Chondrocyte (in vitro differentiated cells): ENCODE results near the gene ATF3. TPM values are rescaled to one million over a fixed set of nuclear protein-coding genes. Genes with fewer than 3 reads are reported as not detected.
A peak's percentile ranks its signal among the peaks of the same experiment; 100 is the strongest.
"Not testable (repeated sequence)": the region's sequence is repeated elsewhere in the genome, so short reads cannot be mapped to it uniquely, and the experiment has no call there.

Experiments used
- DNase-seq: peaks from one replicate; pipeline ENCODE4 v3.0.0; 2021; ENCODE audit warnings: mixed read lengths, low spot score
- H3K27ac Mint-ChIP-seq: one replicate; pipeline ENCODE4 v1.8.0; 2021; ENCODE audit warnings: mild to moderate bottlenecking, moderate library complexity, mixed read lengths; ENCODE audit not compliant: unreplicated experiment
- H3K27me3 Mint-ChIP-seq: 2 replicates; pipeline ENCODE4 v1.8.0; 2021; ENCODE audit warnings: low read depth, mixed read lengths
- H3K36me3 Mint-ChIP-seq: 2 replicates; pipeline ENCODE4 v1.8.0; 2021; ENCODE audit warnings: low read depth, mixed read lengths
- H3K4me1 Mint-ChIP-seq: 2 replicates; pipeline ENCODE4 v1.8.0; 2021; ENCODE audit warnings: low read depth, mild to moderate bottlenecking, mixed read lengths
- H3K4me3 Mint-ChIP-seq: one replicate; pipeline ENCODE4 v1.8.0; 2021; ENCODE audit warnings: mild to moderate bottlenecking, moderate library complexity, mixed read lengths; ENCODE audit not compliant: unreplicated experiment
- H3K9me3 Mint-ChIP-seq: 2 replicates; pipeline ENCODE4 v1.8.0; 2021; ENCODE audit warnings: low read depth, mixed read lengths
- CTCF ChIP-seq: fragments of 200-600 bp; sonication (generic); IDR thresholded peaks from 2 replicates; pipeline ENCODE4 v1.5.0; 2021; ENCODE audit warnings: antibody characterized with exemption, mild to moderate bottlenecking, moderate library complexity
- total RNA-seq: library from RNA; stranded (reverse); gene quantifications from 3 replicates; pipeline ENCODE4 v1.2.1, GENCODE V29; 2021

The ATF3 gene
- total RNA-seq, 1 donor from 2014 or later: 50.2 TPM

DNA sequence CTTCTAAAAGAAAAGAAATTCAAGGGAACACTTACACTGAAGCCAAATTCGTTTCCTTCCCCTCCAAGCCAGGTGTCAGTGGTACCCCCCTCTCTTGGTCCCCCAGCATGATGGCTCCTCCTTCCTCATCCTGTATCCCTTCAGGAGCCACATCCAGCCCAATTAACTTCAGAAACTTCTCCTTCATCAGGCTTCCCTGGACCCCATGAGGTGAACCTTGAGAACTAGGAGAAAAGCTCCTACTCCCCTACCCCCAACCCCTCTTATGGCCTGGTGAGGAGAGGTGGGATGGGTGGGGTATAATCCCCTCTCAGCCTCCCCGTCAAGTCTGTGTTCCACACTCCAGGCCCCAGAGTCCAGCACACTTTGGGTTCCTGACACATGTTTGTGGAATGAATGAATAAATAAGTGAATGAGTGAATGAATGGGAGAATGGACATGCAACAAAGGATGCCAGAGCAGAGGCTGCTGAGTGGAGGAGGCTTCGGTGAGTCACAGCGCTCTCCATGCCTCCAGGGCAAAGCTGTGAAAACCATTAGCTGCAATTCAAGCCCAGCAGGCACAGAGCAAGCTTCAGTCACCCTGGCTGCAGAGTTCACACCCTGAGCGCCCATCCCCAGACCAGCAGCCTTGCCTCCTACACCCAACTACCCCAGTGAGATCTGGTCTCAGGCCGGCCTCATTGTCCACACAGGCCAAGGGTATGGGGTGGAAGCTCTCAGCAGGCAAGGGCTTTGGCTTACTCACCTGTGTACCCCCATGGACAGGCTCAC, 47.3 kb downstream of the ATF3 start:
- no peak for TF ChIP-seq CTCF
- Mint-ChIP-seq H3K4me1 (peaks cover 10% of the 10 kb centered on the region), H3K27me3 (peaks cover 21% of the 10 kb centered on the region), H3K4me3 (no peak overlapping the region), H3K36me3 (no peaks in the 10 kb centered on the region), H3K9me3 (no peaks in the 10 kb centered on the region), H3K27ac (peak overlapping the region; percentile 2)
- no peak for DNase-seq

DNA sequence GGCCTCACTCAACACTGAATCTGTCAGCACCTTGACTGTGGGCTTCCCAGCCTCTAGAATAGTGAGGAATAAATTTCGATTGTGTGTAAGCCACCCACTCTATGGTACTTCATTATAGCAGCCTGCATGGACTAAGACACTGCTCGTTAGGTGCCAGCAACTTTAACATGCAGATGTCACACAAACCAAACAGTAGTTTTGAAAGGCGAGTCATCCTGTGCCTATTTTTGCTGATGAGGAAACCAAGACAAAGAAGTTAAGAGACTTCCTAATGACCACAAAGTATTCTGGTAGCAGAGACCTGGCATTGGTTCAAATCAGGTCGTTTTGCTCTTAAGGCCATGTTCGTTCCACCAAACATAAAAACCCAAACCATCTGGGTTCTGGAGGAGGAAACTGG, 48.2 kb downstream of the ATF3 start:
- H3K4me1 Mint-ChIP-seq: peaks cover 5% of the 10 kb centered on the region

GRCh38 chr1:212658250-212658649, 49.7 kb downstream of the ATF3 start:
- not testable (repeated sequence) for H3K27ac Mint-ChIP-seq, H3K4me1 Mint-ChIP-seq, H3K9me3 Mint-ChIP-seq, H3K4me3 Mint-ChIP-seq, H3K36me3 Mint-ChIP-seq, DNase-seq
- peaks cover 29% of the 10 kb centered on the region for H3K27me3 Mint-ChIP-seq

More for the DNA sequence above, 48.2 kb downstream of the ATF3 start:
- H3K9me3 Mint-ChIP-seq: no peaks in the 10 kb centered on the region
- no peak overlapping the region for H3K4me3 Mint-ChIP-seq
- peaks cover 26% of the 10 kb centered on the region for H3K27me3 Mint-ChIP-seq
- TF ChIP-seq CTCF: no peak
- no peaks in the 10 kb centered on the region for H3K36me3 Mint-ChIP-seq
- DNase-seq: no peak
- H3K27ac Mint-ChIP-seq: no peak overlapping the region

DNA sequence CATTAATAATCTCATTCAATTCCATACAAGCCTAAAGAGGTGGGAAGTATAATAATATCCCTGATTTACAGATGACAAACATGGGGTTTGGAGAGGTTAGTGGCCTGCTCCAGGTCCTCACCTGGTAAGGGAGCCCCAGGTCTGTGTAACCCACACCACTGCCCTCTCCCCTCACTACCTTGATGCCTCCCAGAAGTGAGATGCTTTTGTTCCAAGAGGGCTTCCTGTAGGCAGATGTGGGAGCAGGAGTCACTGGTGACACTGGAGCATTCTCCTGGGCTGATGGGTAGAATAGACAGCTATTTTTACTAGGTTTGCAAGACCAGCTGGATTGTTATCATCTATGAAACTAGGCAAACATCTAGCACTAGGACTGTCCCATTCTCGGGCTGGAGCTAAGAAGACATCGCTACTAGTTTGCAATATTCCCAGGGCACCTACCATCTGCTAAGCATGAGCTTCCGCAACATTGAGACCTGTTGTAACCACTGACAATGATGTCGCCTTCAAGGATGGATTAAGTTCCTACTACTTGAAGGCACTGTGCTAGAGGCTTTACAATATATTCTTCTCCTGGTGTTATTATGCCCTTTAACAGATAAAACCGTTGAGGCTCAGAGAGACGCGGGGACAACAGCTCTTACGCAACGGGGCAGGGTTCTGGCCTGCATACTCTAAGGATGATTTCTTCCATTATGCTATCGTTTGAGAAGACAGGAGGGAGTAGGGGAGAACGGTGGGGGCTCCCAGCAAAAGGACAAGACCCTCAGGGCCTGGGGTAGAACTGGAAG, 56.0 kb downstream of the ATF3 start:
- Mint-ChIP-seq H3K4me3 (peak overlapping the region; percentile 12), H3K36me3 (peaks cover 3% of the 10 kb centered on the region), H3K27me3 (peaks cover 14% of the 10 kb centered on the region), H3K27ac (no peak overlapping the region), H3K9me3 (peaks cover 2% of the 10 kb centered on the region), H3K4me1 (peaks cover 31% of the 10 kb centered on the region)
- no peak for DNase-seq
- no peak for TF ChIP-seq CTCF

DNA sequence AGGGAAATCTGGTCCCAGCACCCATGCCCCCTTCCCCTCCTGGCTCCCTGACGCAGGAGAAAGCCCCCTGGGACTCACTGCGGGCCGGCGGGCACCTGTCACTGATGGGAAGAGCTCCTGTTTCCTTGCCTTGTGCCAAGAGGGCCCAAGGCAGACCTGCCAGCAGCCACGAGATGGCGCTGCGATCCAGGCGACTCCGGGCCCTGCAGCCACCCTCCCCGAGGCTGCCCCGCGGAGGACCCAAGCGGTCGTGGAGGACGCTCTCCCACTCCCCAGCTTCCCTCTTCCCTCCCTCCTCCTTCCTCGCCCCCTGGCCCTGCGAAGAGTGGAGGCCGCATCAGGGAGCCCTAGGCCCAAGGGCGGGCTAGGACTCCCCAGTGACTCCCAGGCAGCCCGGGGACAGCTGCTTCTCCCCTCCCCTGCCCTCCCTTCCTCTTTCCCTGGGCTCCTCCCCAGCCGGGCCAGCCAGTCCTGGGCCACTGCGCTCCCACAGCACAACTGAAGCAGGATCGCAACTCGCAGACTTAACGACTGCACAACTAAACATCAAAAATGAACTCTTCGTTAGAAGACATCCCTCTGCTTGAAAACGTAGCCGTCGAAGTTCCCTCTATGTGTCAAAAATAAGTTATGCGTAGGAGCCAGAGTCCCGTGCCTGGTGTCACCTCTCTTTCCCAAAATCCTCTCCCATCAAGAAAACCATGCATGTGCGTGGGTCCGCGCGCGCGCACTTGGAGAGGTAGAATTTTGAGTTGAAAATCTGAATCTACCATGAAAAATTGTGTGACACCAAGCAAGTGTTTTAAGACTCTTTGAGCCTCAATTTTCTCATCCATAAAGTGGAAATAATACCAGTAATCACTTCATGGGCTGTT, 56.9 kb downstream of the ATF3 start:
- TF ChIP-seq CTCF: peak; percentile 99
- peaks cover 31% of the 10 kb centered on the region for H3K4me1 Mint-ChIP-seq
- peaks cover 3% of the 10 kb centered on the region for H3K36me3 Mint-ChIP-seq
- DNase-seq: no peak
- peak overlapping the region; percentile 84 for H3K27ac Mint-ChIP-seq
- peaks cover 2% of the 10 kb centered on the region for H3K9me3 Mint-ChIP-seq
- peak overlapping the region; percentile 84 for H3K4me3 Mint-ChIP-seq
- peaks cover 9% of the 10 kb centered on the region for H3K27me3 Mint-ChIP-seq
